Gastroesophageal sphincter (tissue), 3 donors: Measurements from ENCODE around the gene TFDP2.

Source experiments
- EP300 ChIP-seq: sonication (generic); formaldehyde crosslinking; IDR thresholded peaks from one replicate; pipeline ENCODE4 v1.6.1; 2017; ENCODE audit warnings: antibody characterized with exemption, mild to moderate bottlenecking
- POLR2A ChIP-seq, 2 donors: fragments of 450-650 bp; IDR thresholded peaks; one replicate each; pipeline ENCODE4 v1.6.1; 2017; ENCODE audit warnings: antibody characterized with exemption in 2 of 2, mild to moderate bottlenecking in 2 of 2, moderate library complexity in 1 of 2
- POLR2AphosphoS5 ChIP-seq: sonication (generic); formaldehyde crosslinking; IDR thresholded peaks from one replicate; pipeline ENCODE4 v1.6.1; 2017; ENCODE audit warnings: antibody characterized with exemption
- TF ChIP-seq, protein P1 (sequence below), 4 experiments: fragments of 200-600 bp in 2 of 4; fragments of 450-650 bp in 2 of 4; sonication (generic) in 1 of 4; IDR thresholded peaks; one replicate each; pipeline ENCODE4 v1.5.1; 2017 to 2019; ENCODE audit warnings: antibody characterized with exemption in 4 of 4, mild to moderate bottlenecking in 2 of 4, moderate library complexity in 2 of 4

GRCh38 chr3:142072816-142073215 lies 76.5 kb downstream of the TFDP2 start:
- TF ChIP-seq, protein P1, sequence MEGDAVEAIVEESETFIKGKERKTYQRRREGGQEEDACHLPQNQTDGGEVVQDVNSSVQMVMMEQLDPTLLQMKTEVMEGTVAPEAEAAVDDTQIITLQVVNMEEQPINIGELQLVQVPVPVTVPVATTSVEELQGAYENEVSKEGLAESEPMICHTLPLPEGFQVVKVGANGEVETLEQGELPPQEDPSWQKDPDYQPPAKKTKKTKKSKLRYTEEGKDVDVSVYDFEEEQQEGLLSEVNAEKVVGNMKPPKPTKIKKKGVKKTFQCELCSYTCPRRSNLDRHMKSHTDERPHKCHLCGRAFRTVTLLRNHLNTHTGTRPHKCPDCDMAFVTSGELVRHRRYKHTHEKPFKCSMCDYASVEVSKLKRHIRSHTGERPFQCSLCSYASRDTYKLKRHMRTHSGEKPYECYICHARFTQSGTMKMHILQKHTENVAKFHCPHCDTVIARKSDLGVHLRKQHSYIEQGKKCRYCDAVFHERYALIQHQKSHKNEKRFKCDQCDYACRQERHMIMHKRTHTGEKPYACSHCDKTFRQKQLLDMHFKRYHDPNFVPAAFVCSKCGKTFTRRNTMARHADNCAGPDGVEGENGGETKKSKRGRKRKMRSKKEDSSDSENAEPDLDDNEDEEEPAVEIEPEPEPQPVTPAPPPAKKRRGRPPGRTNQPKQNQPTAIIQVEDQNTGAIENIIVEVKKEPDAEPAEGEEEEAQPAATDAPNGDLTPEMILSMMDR (IDR thresholded peaks at IDR 0.05): no peak
- TF ChIP-seq POLR2AphosphoS5 (no peak), EP300 (no peak), POLR2A (IDR thresholded peaks at IDR 0.05) (no peak)
